ENCODE measurements around the gene TXNRD2.

Gene TXNRD2

GRCh38 chr22:19902245-19902715 lies 39.3 kb downstream of the TXNRD2 start:
- Histone ChIP-seq H3K9ac (ENCODE audit: low read length) (no peak overlapping the region), H3K27me3 (replicated peaks; ENCODE audit: control insufficient read depth, insufficient read depth, low read length) (no peaks in the 10 kb centered on the region), H3K9me3 (ENCODE audit: control insufficient read depth, low read length) (no peaks in the 10 kb centered on the region), H3K4me1 (ENCODE audit: control insufficient read depth, insufficient read depth, low read length) (no peaks in the 10 kb centered on the region), H3K4me3 (ENCODE audit: low read length) (no peak overlapping the region), H3K36me3 (ENCODE audit: control insufficient read depth, insufficient read depth, low read length, severe bottlenecking) (peaks cover 15% of the 10 kb centered on the region)
- no peak for DNase-seq (ENCODE audit: low read depth)

GRCh38 chr22:19901577-19902244 lies 39.9 kb downstream of the TXNRD2 start:
- no peak overlapping the region for H3K4me3 ChIP-seq (ENCODE audit: low read length)
- no peaks in the 10 kb centered on the region for H3K9me3 ChIP-seq (ENCODE audit: control insufficient read depth, low read length)
- no peak overlapping the region for H3K9ac ChIP-seq (ENCODE audit: low read length)
- no peaks in the 10 kb centered on the region for H3K27me3 ChIP-seq (replicated peaks; ENCODE audit: control insufficient read depth, insufficient read depth, low read length)
- no peak for DNase-seq (ENCODE audit: low read depth)
- peaks cover 15% of the 10 kb centered on the region for H3K36me3 ChIP-seq (ENCODE audit: control insufficient read depth, insufficient read depth, low read length, severe bottlenecking)
- no peaks in the 10 kb centered on the region for H3K4me1 ChIP-seq (ENCODE audit: control insufficient read depth, insufficient read depth, low read length)

GRCh38 chr22:19900707-19901436 lies 40.7 kb downstream of the TXNRD2 start:
- peaks cover 15% of the 10 kb centered on the region for H3K36me3 ChIP-seq (ENCODE audit: control insufficient read depth, insufficient read depth, low read length, severe bottlenecking)
- H3K27me3 ChIP-seq (replicated peaks; ENCODE audit: control insufficient read depth, insufficient read depth, low read length) = no peaks in the 10 kb centered on the region
- no peak for DNase-seq (ENCODE audit: low read depth)
- H3K9me3 ChIP-seq (ENCODE audit: control insufficient read depth, low read length) = no peaks in the 10 kb centered on the region
- H3K4me3 ChIP-seq (ENCODE audit: low read length) = no peak overlapping the region
- no peaks in the 10 kb centered on the region for H3K4me1 ChIP-seq (ENCODE audit: control insufficient read depth, insufficient read depth, low read length)
- no peak overlapping the region for H3K9ac ChIP-seq (ENCODE audit: low read length)

GRCh38 chr22:19898831-19899567 lies 42.6 kb downstream of the TXNRD2 start:
- Histone ChIP-seq H3K9ac (ENCODE audit: low read length) (no peak overlapping the region), H3K4me1 (ENCODE audit: control insufficient read depth, insufficient read depth, low read length) (no peaks in the 10 kb centered on the region), H3K36me3 (ENCODE audit: control insufficient read depth, insufficient read depth, low read length, severe bottlenecking) (peaks cover 16% of the 10 kb centered on the region), H3K9me3 (ENCODE audit: control insufficient read depth, low read length) (no peaks in the 10 kb centered on the region), H3K27me3 (replicated peaks; ENCODE audit: control insufficient read depth, insufficient read depth, low read length) (no peaks in the 10 kb centered on the region), H3K4me3 (ENCODE audit: low read length) (no peak overlapping the region)
- no peak for DNase-seq (ENCODE audit: low read depth)

- H3K36me3 ChIP-seq (ENCODE audit: control insufficient read depth, insufficient read depth, low read length, severe bottlenecking) = peaks cover 19% of the 10 kb centered on the region
- no peaks in the 10 kb centered on the region for H3K27me3 ChIP-seq (replicated peaks; ENCODE audit: control insufficient read depth, insufficient read depth, low read length)
- no peak overlapping the region for H3K4me3 ChIP-seq (ENCODE audit: low read length)
- no peaks in the 10 kb centered on the region for H3K4me1 ChIP-seq (ENCODE audit: control insufficient read depth, insufficient read depth, low read length)
- H3K9ac ChIP-seq (ENCODE audit: low read length) = no peak overlapping the region
- no peak for DNase-seq (ENCODE audit: low read depth)
- H3K9me3 ChIP-seq (ENCODE audit: control insufficient read depth, low read length) = no peaks in the 10 kb centered on the region
These were observed 43.5 kb downstream of the TXNRD2 start for GRCh38 chr22:19898145-19898544.

- Histone ChIP-seq H3K36me3 (ENCODE audit: control insufficient read depth, insufficient read depth, low read length, severe bottlenecking) (peaks cover 19% of the 10 kb centered on the region), H3K4me1 (ENCODE audit: control insufficient read depth, insufficient read depth, low read length) (no peaks in the 10 kb centered on the region), H3K4me3 (ENCODE audit: low read length) (no peak overlapping the region), H3K9me3 (ENCODE audit: control insufficient read depth, low read length) (no peaks in the 10 kb centered on the region), H3K27me3 (replicated peaks; ENCODE audit: control insufficient read depth, insufficient read depth, low read length) (no peaks in the 10 kb centered on the region), H3K9ac (ENCODE audit: low read length) (no peak overlapping the region)
- DNase-seq (ENCODE audit: low read depth) = no peak
These were observed 43.9 kb downstream of the TXNRD2 start for GRCh38 chr22:19897726-19898125.

- H3K27me3 ChIP-seq (replicated peaks; ENCODE audit: control insufficient read depth, insufficient read depth, low read length) = no peaks in the 10 kb centered on the region
- H3K9me3 ChIP-seq (ENCODE audit: control insufficient read depth, low read length) = no peaks in the 10 kb centered on the region
- peaks cover under 1% of the 10 kb centered on the region for H3K4me1 ChIP-seq (ENCODE audit: control insufficient read depth, insufficient read depth, low read length)
- H3K9ac ChIP-seq (ENCODE audit: low read length) = no peak overlapping the region
- no peak for DNase-seq (ENCODE audit: low read depth)
- no peak overlapping the region for H3K4me3 ChIP-seq (ENCODE audit: low read length)
- H3K36me3 ChIP-seq (ENCODE audit: control insufficient read depth, insufficient read depth, low read length, severe bottlenecking) = peaks cover 19% of the 10 kb centered on the region
These were observed 44.8 kb downstream of the TXNRD2 start for GRCh38 chr22:19896665-19897355.

GRCh38 chr22:19895160-19895849 lies 46.3 kb downstream of the TXNRD2 start:
- no peak overlapping the region for H3K9ac ChIP-seq (ENCODE audit: low read length)
- DNase-seq (ENCODE audit: low read depth) = no peak
- H3K9me3 ChIP-seq (ENCODE audit: control insufficient read depth, low read length) = no peaks in the 10 kb centered on the region
- peaks cover 7% of the 10 kb centered on the region for H3K4me1 ChIP-seq (ENCODE audit: control insufficient read depth, insufficient read depth, low read length)
- peaks cover 15% of the 10 kb centered on the region for H3K36me3 ChIP-seq (ENCODE audit: control insufficient read depth, insufficient read depth, low read length, severe bottlenecking)
- H3K27me3 ChIP-seq (replicated peaks; ENCODE audit: control insufficient read depth, insufficient read depth, low read length) = no peaks in the 10 kb centered on the region
- no peak overlapping the region for H3K4me3 ChIP-seq (ENCODE audit: low read length)

GRCh38 chr22:19893363-19893762 lies 48.3 kb downstream of the TXNRD2 start:
- Histone ChIP-seq H3K9ac (ENCODE audit: low read length) (no peak overlapping the region), H3K36me3 (ENCODE audit: control insufficient read depth, insufficient read depth, low read length, severe bottlenecking) (peaks cover 9% of the 10 kb centered on the region), H3K27me3 (replicated peaks; ENCODE audit: control insufficient read depth, insufficient read depth, low read length) (no peaks in the 10 kb centered on the region), H3K4me3 (ENCODE audit: low read length) (no peak overlapping the region), H3K9me3 (ENCODE audit: control insufficient read depth, low read length) (no peaks in the 10 kb centered on the region), H3K4me1 (ENCODE audit: control insufficient read depth, insufficient read depth, low read length) (peaks cover 7% of the 10 kb centered on the region)
- DNase-seq (ENCODE audit: low read depth) = no peak

GRCh38 chr22:19892925-19893324 lies 48.7 kb downstream of the TXNRD2 start:
- Histone ChIP-seq H3K9me3 (ENCODE audit: control insufficient read depth, low read length) (no peaks in the 10 kb centered on the region), H3K36me3 (ENCODE audit: control insufficient read depth, insufficient read depth, low read length, severe bottlenecking) (peaks cover 9% of the 10 kb centered on the region), H3K9ac (ENCODE audit: low read length) (no peak overlapping the region), H3K4me3 (ENCODE audit: low read length) (no peak overlapping the region), H3K4me1 (ENCODE audit: control insufficient read depth, insufficient read depth, low read length) (peaks cover 7% of the 10 kb centered on the region), H3K27me3 (replicated peaks; ENCODE audit: control insufficient read depth, insufficient read depth, low read length) (no peaks in the 10 kb centered on the region)
- DNase-seq (ENCODE audit: low read depth) = no peak

Measured in adipocyte (in vitro differentiated cells).